SK-N-SH treated with all-trans-retinoic acid at 6 μM for 48 hours (cell line): ENCODE measurements around the gene MAML2.

ENCODE experiments used
- ATAC-seq: fragments of 200-7000 bp; cut with Tn5 transposase; 3 replicates; pipeline ENCODE4 v1.9.1; 2020; ENCODE audit warnings: mild to moderate bottlenecking, moderate library complexity
- ARNTL ChIP-seq: fragments of 450-650 bp; formaldehyde crosslinking; IDR thresholded peaks from 2 replicates; pipeline ENCODE4 v1.5.0; 2020; ENCODE audit warnings: low read depth, mild to moderate bottlenecking, moderate library complexity, borderline replicate concordance
- BACH2 ChIP-seq: fragments of 250-450 bp; sonication (Bioruptor Pico); IDR thresholded peaks from 2 replicates; pipeline ENCODE4 v1.9.0; 2021; ENCODE audit warnings: mild to moderate bottlenecking, borderline replicate concordance
- CSDC2 ChIP-seq: fragments of 250-450 bp; sonication (Bioruptor Pico); IDR thresholded peaks from 2 replicates; pipeline ENCODE4 v1.5.0; 2020; ENCODE audit warnings: mild to moderate bottlenecking, moderate library complexity
- ESRRG ChIP-seq: fragments of 250-450 bp; sonication (Bioruptor Pico); IDR thresholded peaks from 2 replicates; pipeline ENCODE4 v1.6.1; 2021; ENCODE audit warnings: mild to moderate bottlenecking
- ISL1 ChIP-seq: fragments of 250-450 bp; sonication (Bioruptor Pico); IDR thresholded peaks from 2 replicates; pipeline ENCODE4 v2.1.2; 2022; ENCODE audit warnings: mild to moderate bottlenecking, moderate library complexity
- PPARA ChIP-seq: fragments of 250-450 bp; sonication (Bioruptor Pico); IDR thresholded peaks from 2 replicates; pipeline ENCODE4 v1.5.0; 2020; ENCODE audit warnings: mild to moderate bottlenecking, borderline replicate concordance
- RARB ChIP-seq: fragments of 250-450 bp; sonication (Bioruptor Pico); IDR thresholded peaks from 2 replicates; pipeline ENCODE4 v1.8.0; 2021; ENCODE audit warnings: mild to moderate bottlenecking, moderate library complexity
- SNAI2 ChIP-seq: fragments of 250-450 bp; sonication (Bioruptor Pico); IDR thresholded peaks from 2 replicates; pipeline ENCODE4 v1.5.0; 2020; ENCODE audit warnings: mild to moderate bottlenecking, moderate library complexity
- ZC3H10 ChIP-seq: fragments of 250-450 bp; sonication (Bioruptor Pico); IDR thresholded peaks from 2 replicates; pipeline ENCODE4 v1.5.1; 2021; ENCODE audit warnings: mild to moderate bottlenecking, moderate library complexity
- ZFP3 ChIP-seq: fragments of 250-450 bp; sonication (Bioruptor Pico); IDR thresholded peaks from 2 replicates; pipeline ENCODE4 v1.5.0; 2020; ENCODE audit warnings: mild to moderate bottlenecking, moderate library complexity
- ZFP30 ChIP-seq: fragments of 450-650 bp; formaldehyde crosslinking; IDR thresholded peaks from 2 replicates; pipeline ENCODE4 v1.5.0; 2022; ENCODE audit warnings: mild to moderate bottlenecking, moderate library complexity
- ZNF565 ChIP-seq: fragments of 450-650 bp; formaldehyde crosslinking; conservative IDR thresholded peaks from 2 replicates; pipeline ENCODE4 v1.5.0; 2020; ENCODE audit warnings: low read depth, mild to moderate bottlenecking, moderate library complexity
- ZNF70 ChIP-seq: fragments of 450-650 bp; formaldehyde crosslinking; IDR thresholded peaks from 2 replicates; pipeline ENCODE4 v1.5.0; 2020; ENCODE audit warnings: mild to moderate bottlenecking, moderate library complexity
- ZNF8 ChIP-seq: fragments of 450-650 bp; formaldehyde crosslinking; IDR thresholded peaks from 2 replicates; pipeline ENCODE4 v1.5.0; 2020; ENCODE audit warnings: mild to moderate bottlenecking, moderate library complexity
- TF ChIP-seq, protein P1 (sequence below): fragments of 250-450 bp; sonication (Bioruptor Pico); IDR thresholded peaks from 2 replicates; pipeline ENCODE4 v1.5.0; 2020; ENCODE audit warnings: mild to moderate bottlenecking, moderate library complexity
- TF ChIP-seq, protein P2 (sequence below): fragments of 250-450 bp; sonication (Bioruptor Pico); IDR thresholded peaks from 2 replicates; pipeline ENCODE4 v1.5.1; 2021; ENCODE audit warnings: mild to moderate bottlenecking, moderate library complexity
- TF ChIP-seq, protein P3 (sequence below): fragments of 250-450 bp; sonication (Bioruptor Pico); IDR thresholded peaks from 2 replicates; pipeline ENCODE4 v1.8.0; 2020; ENCODE audit warnings: mild to moderate bottlenecking, moderate library complexity, borderline replicate concordance
- TF ChIP-seq, protein P4 (sequence below): fragments of 250-450 bp; sonication (Bioruptor Pico); IDR thresholded peaks from 2 replicates; pipeline ENCODE4 v1.5.1; 2020; ENCODE audit warnings: low read depth, mild to moderate bottlenecking, moderate library complexity

The MAML2 gene

DNA sequence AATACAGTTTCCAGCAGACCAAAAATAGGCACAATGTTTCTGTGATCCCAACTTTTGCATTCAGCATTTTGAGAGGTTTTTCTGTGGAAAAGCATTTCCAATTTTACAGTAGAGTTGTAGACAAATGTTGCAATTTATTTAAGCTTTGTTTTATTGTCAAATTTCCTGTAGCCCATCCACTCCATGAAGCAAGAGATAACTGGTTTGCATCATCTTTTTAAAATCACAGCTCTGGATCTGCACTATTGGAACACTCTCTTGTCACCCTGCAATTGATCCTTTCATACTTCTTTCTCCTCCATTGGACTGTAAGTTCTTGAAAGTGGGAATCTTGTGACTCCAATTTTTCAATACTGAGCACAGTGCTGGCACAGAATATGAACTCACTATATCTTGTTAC lies 86.0 kb downstream of the MAML2 start:
- TF ChIP-seq ARNTL (no peak), ZFP30 (CRISPR knock-in tag) (no peak), ISL1 (no peak)
- TF ChIP-seq, protein P1, sequence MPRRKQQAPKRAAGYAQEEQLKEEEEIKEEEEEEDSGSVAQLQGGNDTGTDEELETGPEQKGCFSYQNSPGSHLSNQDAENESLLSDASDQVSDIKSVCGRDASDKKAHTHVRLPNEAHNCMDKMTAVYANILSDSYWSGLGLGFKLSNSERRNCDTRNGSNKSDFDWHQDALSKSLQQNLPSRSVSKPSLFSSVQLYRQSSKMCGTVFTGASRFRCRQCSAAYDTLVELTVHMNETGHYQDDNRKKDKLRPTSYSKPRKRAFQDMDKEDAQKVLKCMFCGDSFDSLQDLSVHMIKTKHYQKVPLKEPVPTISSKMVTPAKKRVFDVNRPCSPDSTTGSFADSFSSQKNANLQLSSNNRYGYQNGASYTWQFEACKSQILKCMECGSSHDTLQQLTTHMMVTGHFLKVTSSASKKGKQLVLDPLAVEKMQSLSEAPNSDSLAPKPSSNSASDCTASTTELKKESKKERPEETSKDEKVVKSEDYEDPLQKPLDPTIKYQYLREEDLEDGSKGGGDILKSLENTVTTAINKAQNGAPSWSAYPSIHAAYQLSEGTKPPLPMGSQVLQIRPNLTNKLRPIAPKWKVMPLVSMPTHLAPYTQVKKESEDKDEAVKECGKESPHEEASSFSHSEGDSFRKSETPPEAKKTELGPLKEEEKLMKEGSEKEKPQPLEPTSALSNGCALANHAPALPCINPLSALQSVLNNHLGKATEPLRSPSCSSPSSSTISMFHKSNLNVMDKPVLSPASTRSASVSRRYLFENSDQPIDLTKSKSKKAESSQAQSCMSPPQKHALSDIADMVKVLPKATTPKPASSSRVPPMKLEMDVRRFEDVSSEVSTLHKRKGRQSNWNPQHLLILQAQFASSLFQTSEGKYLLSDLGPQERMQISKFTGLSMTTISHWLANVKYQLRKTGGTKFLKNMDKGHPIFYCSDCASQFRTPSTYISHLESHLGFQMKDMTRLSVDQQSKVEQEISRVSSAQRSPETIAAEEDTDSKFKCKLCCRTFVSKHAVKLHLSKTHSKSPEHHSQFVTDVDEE = no peak
- TF ChIP-seq, protein P2, sequence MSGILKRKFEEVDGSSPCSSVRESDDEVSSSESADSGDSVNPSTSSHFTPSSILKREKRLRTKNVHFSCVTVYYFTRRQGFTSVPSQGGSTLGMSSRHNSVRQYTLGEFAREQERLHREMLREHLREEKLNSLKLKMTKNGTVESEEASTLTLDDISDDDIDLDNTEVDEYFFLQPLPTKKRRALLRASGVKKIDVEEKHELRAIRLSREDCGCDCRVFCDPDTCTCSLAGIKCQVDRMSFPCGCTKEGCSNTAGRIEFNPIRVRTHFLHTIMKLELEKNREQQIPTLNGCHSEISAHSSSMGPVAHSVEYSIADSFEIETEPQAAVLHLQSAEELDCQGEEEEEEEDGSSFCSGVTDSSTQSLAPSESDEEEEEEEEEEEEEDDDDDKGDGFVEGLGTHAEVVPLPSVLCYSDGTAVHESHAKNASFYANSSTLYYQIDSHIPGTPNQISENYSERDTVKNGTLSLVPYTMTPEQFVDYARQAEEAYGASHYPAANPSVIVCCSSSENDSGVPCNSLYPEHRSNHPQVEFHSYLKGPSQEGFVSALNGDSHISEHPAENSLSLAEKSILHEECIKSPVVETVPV (CRISPR knock-in tag) = no peak
- ATAC-seq = no peak

DNA sequence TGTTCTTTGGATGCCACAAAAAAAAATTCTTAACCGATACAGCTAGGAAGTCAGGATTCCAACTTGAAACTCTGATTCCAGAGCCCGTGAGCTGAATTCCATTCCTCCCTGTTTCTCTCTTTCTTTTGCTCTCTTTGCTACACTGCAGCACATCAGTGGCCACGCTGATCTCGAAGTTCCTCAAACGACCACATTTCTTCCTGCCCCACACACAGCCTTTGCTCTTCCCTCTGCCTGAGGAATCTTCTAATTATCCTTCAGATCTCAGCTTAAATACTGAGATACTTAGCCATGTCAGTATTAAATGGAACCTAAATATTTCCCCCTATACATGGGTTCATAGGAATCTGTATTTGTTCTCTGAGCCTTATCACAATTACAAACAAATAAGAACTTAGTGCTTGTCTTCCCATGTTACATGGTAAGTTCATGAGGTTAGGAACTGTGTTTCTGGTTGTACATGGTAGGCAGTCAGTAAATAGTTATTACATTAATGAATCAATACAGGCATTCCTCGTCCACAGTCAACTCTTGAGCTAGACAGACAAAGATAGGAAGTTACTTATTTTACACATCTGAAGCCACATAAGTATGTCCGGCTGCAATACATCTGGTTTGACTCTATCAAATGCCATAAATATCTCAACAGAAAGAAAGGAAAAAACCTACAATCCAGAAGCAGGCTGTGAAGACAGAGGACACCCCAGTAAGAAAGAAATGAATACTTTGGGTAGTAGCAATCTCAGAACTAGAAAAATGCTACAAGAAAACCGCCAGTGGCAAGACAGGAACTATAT lies 86.6 kb downstream of the MAML2 start:
- TF ChIP-seq ZNF565 (no peak), ZNF70 (CRISPR knock-in tag) (no peak), ZFP3 (CRISPR knock-in tag) (no peak), ZNF8 (CRISPR knock-in tag) (no peak), PPARA (CRISPR knock-in tag) (no peak), SNAI2 (CRISPR knock-in tag) (no peak), BACH2 (CRISPR knock-in tag) (no peak), CSDC2 (CRISPR knock-in tag) (no peak), ZC3H10 (CRISPR knock-in tag) (no peak)
- TF ChIP-seq, protein P1 = no peak
- TF ChIP-seq, protein P3, sequence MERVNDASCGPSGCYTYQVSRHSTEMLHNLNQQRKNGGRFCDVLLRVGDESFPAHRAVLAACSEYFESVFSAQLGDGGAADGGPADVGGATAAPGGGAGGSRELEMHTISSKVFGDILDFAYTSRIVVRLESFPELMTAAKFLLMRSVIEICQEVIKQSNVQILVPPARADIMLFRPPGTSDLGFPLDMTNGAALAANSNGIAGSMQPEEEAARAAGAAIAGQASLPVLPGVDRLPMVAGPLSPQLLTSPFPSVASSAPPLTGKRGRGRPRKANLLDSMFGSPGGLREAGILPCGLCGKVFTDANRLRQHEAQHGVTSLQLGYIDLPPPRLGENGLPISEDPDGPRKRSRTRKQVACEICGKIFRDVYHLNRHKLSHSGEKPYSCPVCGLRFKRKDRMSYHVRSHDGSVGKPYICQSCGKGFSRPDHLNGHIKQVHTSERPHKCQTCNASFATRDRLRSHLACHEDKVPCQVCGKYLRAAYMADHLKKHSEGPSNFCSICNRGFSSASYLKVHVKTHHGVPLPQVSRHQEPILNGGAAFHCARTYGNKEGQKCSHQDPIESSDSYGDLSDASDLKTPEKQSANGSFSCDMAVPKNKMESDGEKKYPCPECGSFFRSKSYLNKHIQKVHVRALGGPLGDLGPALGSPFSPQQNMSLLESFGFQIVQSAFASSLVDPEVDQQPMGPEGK (CRISPR knock-in tag) = no peak
- TF ChIP-seq, protein P4, sequence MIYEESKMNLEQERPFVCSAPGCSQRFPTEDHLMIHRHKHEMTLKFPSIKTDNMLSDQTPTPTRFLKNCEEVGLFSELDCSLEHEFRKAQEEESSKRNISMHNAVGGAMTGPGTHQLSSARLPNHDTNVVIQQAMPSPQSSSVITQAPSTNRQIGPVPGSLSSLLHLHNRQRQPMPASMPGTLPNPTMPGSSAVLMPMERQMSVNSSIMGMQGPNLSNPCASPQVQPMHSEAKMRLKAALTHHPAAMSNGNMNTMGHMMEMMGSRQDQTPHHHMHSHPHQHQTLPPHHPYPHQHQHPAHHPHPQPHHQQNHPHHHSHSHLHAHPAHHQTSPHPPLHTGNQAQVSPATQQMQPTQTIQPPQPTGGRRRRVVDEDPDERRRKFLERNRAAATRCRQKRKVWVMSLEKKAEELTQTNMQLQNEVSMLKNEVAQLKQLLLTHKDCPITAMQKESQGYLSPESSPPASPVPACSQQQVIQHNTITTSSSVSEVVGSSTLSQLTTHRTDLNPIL (CRISPR knock-in tag) = no peak
- TF ChIP-seq, protein P2 (CRISPR knock-in tag) = no peak
- ATAC-seq = peak; percentile 28

DNA sequence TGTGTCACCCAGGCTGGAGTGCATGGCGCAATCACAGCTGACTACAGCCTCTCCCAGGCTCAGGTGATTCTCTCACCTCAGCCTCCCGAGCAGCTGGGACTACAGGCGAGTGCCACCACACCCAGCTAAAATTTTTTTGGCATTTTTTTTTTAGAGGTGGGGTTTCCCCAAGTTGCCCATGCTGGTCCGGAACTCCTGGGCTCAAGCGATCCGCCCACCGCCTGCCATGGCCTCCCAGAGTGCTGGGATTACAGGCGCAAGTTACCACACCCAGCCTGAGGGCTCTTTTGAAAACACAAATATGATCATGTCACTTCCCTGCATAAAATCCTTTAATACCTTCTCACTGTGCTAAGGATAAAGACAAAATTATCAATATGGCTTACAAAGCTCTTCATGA lies 88.1 kb downstream of the MAML2 start:
- TF ChIP-seq ESRRG (CRISPR knock-in tag) = no peak
- no peak for TF ChIP-seq ISL1
- TF ChIP-seq, protein P1 = no peak
- TF ChIP-seq, protein P4 (CRISPR knock-in tag) = no peak
- no peak for TF ChIP-seq RARB (CRISPR knock-in tag)
- no peak for ATAC-seq
